MCF 10A (cell line): ENCODE measurements around the gene HOXD12. TPM values are rescaled to one million over a fixed set of nuclear protein-coding genes. Genes with fewer than 3 reads are reported as not detected.

ENCODE experiments used
- BruUV-seq: library from RNA; stranded (reverse); fragments of 400-500 nt; replicated peaks from 2 replicates; lab custom pipeline; 2021; lab: Mats Ljungman, UMichigan
- CTCF ChIA-PET: fragments of 300-600 bp; sonication (Branson Sonifier 250); formaldehyde crosslinking; extraction: SDS; loops from one replicate; lab custom pipeline; 2021; ENCODE audit warnings: antibody characterized with exemption, inconsistent platforms; lab: Yijun Ruan, JAX
- POLR2A ChIA-PET: fragments of 300-600, 350-650 bp; sonication (Branson Sonifier 250); formaldehyde crosslinking; extraction: SDS; loops from one replicate; lab custom pipeline; 2020; ENCODE audit warnings: antibody characterized with exemption, inconsistent platforms; lab: Yijun Ruan, JAX
- DNase-seq: peaks from one replicate; pipeline ENCODE4 v3.0.0-alpha.2; 2018; ENCODE audit not compliant: unreplicated experiment
- H3K27ac Mint-ChIP-seq: one replicate; pipeline ENCODE4 v1.8.0; 2022; ENCODE audit warnings: mild to moderate bottlenecking, low read depth, mixed read lengths; ENCODE audit not compliant: unreplicated experiment
- H3K27me3 Mint-ChIP-seq: one replicate; pipeline ENCODE4 v1.8.0; 2022; ENCODE audit warnings: mixed read lengths; ENCODE audit not compliant: insufficient read depth, unreplicated experiment
- H3K36me3 Mint-ChIP-seq: one replicate; pipeline ENCODE4 v1.8.0; 2022; ENCODE audit warnings: mild to moderate bottlenecking, moderate library complexity, mixed read lengths; ENCODE audit not compliant: insufficient read depth, unreplicated experiment
- H3K4me1 Mint-ChIP-seq: one replicate; pipeline ENCODE4 v1.8.0; 2022; ENCODE audit warnings: mixed read lengths; ENCODE audit not compliant: insufficient read depth, unreplicated experiment
- H3K4me3 Mint-ChIP-seq: one replicate; pipeline ENCODE4 v1.8.0; 2022; ENCODE audit warnings: mild to moderate bottlenecking, moderate library complexity, mixed read lengths; ENCODE audit not compliant: unreplicated experiment
- H3K9me3 Mint-ChIP-seq: one replicate; pipeline ENCODE4 v1.8.0; 2022; ENCODE audit warnings: mixed read lengths; ENCODE audit not compliant: unreplicated experiment
- intact Hi-C: fragments of 100-400 bp; cut with micrococcal nuclease; formaldehyde crosslinking; loops from 2 replicates; pipeline ENCODE4 v1.14.1; 2022
- total RNA-seq: library from RNA; stranded (reverse); gene quantifications from 2 replicates; pipeline ENCODE4 v1.2.3, GENCODE V29; 2022
- TF ChIP-seq, protein P1 (sequence below): fragments of 200-600 bp; IDR thresholded peaks from one replicate; pipeline ENCODE4 v1.8.0; 2022; ENCODE audit warnings: antibody characterized with exemption, mild to moderate bottlenecking; ENCODE audit not compliant: unreplicated experiment

Gene HOXD12
- total RNA-seq, 1 experiment from 2014 or later, result not detected

- ChIA-PET POLR2A (no interaction called here), CTCF (no interaction called here)
- Mint-ChIP-seq H3K9me3 (no peaks in the 10 kb centered on the region), H3K4me3 (no peak overlapping the region), H3K27ac (no peak overlapping the region), H3K36me3 (peaks cover 6% of the 10 kb centered on the region), H3K27me3 (peaks cover 89% of the 10 kb centered on the region), H3K4me1 (peaks cover 11% of the 10 kb centered on the region)
- no TSS peak for BruUV-seq
- no peak for DNase-seq
- TF ChIP-seq, protein P1, sequence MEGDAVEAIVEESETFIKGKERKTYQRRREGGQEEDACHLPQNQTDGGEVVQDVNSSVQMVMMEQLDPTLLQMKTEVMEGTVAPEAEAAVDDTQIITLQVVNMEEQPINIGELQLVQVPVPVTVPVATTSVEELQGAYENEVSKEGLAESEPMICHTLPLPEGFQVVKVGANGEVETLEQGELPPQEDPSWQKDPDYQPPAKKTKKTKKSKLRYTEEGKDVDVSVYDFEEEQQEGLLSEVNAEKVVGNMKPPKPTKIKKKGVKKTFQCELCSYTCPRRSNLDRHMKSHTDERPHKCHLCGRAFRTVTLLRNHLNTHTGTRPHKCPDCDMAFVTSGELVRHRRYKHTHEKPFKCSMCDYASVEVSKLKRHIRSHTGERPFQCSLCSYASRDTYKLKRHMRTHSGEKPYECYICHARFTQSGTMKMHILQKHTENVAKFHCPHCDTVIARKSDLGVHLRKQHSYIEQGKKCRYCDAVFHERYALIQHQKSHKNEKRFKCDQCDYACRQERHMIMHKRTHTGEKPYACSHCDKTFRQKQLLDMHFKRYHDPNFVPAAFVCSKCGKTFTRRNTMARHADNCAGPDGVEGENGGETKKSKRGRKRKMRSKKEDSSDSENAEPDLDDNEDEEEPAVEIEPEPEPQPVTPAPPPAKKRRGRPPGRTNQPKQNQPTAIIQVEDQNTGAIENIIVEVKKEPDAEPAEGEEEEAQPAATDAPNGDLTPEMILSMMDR, result no peak
- intact Hi-C loops, result no loop called here
These were observed 8.7 kb upstream of the HOXD12 start for GRCh38 chr2:176090862-176091261.

GRCh38 chr2:176091329-176092258, 8.0 kb upstream of the HOXD12 start:
- CTCF ChIA-PET, result interaction anchor here (0.5 to 1.0 kb wide), 4 partner anchors 12 to 1401 kb away, joined by 3 read pairs; no protein-coding TSS in a partner anchor
- no TSS peak for BruUV-seq
- no peak overlapping the region for H3K27ac Mint-ChIP-seq

GRCh38 chr2:176092270-176093144, 7.1 kb upstream of the HOXD12 start, which contains the start of gene HOXD13:
HOXD13 (plus strand) TSS chr2:176092721; CDS start chr2:176092891, 170 bp downstream.
- H3K4me1 Mint-ChIP-seq, result peaks cover 12% of the 10 kb centered on the region
- ChIA-PET CTCF (interaction anchor here (0.5 to 1.0 kb wide), 3 partner anchors 13 to 19 kb away, joined by 3 read pairs; no protein-coding TSS in a partner anchor), POLR2A (no interaction called here)
- intact Hi-C loops, result no loop called here
- DNase-seq, result no peak
- peaks cover 2% of the 10 kb centered on the region for H3K36me3 Mint-ChIP-seq
- H3K27me3 Mint-ChIP-seq, result peaks cover 77% of the 10 kb centered on the region
- no peak within 1 kb of the TSS for H3K27ac Mint-ChIP-seq
- no TSS peak for BruUV-seq
- no peak within 1 kb of the TSS for H3K4me3 Mint-ChIP-seq
- no peaks in the 10 kb centered on the region for H3K9me3 Mint-ChIP-seq
- TF ChIP-seq, protein P1, result no peak

More at GRCh38 chr2:176091329-176092258, 8.0 kb upstream of the HOXD12 start:
- peaks cover 6% of the 10 kb centered on the region for H3K36me3 Mint-ChIP-seq
- intact Hi-C loops, result no loop called here
- peaks cover 9% of the 10 kb centered on the region for H3K4me1 Mint-ChIP-seq
- no peak overlapping the region for H3K4me3 Mint-ChIP-seq
- DNase-seq, result no peak
- POLR2A ChIA-PET, result interaction anchor here (0.6 kb wide), 1 partner anchor 547 kb away, joined by 4 read pairs; no protein-coding TSS in a partner anchor
- TF ChIP-seq, protein P1, result no peak
- peaks cover 86% of the 10 kb centered on the region for H3K27me3 Mint-ChIP-seq
- no peaks in the 10 kb centered on the region for H3K9me3 Mint-ChIP-seq
